Embryonic facial prominence (tissue), 1 donor: ENCODE data around the gene RAB34.
"Not testable (repeated sequence)": the region's sequence is repeated elsewhere in the genome, so short reads cannot be mapped to it uniquely, and the experiment has no call there.

Source experiments
- DNase-seq: peaks from one replicate; pipeline ENCODE4 v3.0.0-alpha.2; 2016; ENCODE audit errors: extremely low spot score

RAB34 gene

DNA sequence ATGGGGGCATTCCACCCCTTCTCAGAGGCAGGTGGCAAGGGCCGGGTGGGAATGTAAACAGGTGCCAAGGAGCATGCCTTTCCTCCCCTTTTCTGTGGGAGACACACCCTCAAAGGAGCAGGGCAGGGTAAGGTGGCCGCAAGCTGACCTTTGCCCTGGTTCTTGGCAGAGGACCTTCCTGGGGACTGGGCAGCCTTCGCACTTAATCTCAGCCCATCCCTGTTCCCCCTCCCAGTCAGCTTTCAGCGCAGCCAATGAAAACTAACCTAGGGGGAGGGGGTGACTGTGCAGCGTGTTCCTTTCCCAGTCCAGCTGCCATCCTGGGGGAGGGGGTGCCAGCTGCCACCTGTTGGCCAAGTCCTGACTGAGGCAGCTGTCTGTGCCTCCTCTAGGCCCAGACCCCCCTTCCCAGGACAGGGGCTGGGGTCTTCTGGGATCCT is 29.0 kb upstream of the RAB34 start:
- no peak for DNase-seq

DNA sequence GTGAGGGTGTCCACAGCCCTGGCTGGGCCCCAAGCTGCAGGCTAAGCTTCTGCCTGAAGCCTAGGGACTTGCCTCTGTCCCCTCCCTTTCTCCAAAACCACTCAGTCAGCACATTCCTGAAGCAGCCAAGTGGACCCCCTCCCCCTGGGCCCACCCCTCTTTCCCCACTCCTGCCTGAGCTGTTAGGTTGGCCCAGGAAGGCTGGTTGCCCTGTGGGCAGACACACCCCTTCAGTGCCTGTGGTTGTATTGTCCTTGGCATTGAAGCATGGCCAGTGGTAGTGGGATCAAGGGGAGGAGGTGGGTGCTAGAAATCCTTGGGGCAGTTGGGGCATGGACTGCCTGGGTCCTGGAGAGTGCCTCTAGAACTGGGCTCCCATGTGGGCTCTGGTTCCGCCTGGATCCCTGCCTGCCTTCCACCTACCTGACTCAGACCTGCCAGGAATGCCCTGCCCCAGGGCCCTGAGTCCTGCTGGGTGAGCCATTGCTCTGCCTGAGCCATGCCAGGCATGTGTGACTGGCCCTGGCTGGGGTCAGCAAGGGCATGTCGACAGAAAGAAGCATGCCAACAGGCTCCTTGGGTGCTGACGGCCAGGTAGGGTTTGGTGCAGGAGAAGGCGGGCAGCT is 28.2 kb upstream of the RAB34 start:
- peak; percentile 51 for DNase-seq

DNA sequence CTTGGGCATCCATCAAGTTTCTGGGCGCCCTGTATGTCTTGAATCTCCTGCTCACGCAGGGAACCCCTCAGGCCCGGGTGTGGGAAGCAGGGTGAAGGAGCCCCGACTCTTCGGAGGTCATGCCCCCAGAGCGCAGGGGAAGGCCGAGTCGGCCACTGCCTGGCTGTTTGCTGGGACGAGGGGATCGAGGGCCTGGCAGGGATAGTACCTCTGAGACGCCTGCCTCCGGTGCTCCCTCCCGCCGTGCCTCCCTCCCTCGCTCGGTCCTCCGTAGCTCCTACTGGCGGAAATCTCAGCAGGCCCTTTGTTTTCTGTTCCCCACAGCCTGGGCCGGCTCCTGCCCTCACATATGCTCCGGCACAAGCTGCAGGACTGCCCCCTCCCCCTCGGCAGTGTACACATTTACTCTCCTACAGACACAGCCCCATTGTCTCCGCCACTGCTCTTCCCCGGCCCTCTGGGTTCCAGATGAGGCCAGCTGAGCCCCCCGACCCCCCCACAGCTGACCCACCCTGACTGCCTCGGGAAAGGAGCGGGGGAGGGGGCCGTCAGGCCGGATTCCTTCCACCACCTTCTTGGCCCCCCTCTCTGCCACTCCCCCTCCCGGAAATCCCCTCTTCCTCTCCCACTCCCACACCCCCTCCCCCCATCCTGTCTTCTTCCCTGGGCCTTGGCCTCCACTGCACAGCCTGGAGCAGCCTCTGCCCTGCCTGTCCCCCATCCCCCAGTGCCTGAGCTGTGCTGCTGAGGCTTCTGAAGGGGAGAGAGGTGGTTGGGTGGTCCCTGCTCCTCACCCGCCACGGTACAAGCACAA is 27.5 kb upstream of the RAB34 start:
- DNase-seq: peak; percentile 37

DNA sequence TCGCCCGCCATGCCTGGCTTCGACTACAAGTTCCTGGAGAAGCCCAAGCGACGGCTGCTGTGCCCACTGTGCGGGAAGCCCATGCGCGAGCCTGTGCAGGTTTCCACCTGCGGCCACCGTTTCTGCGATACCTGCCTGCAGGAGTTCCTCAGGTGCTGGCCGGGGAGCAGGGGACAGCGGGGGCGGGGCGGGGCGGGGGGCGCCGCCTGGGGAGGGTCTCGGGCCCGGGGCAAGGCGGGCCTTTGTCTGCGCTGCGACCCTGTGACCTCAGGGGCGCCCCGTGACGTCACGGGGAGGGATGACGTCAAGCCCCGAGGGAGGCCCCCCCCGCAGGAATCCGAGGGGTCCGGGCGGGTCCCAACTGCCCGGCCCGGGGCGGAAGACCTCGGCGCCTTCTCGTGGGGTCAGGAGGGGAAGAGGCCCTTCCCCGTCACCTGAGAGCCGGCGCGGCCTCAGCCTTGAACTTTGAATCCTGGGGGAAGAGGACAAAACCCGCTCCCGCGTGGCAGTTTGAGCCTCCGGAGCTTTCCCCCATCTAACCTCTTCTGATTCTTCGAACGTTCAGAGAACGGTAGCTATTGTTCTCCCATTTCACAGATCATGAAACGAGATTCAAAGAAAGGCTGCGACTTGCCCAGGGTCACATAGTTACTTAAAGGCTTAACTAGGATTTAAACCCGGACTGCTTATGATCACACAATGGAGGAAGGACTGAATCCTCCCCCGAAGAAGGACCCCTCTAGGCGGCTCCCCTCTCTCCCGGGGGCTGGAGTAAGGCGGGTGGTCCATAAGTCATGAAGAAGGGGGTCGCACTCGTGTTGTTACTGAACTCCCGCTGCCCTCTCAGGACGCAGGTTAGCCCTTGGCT is 26.7 kb upstream of the RAB34 start:
- DNase-seq: peak; percentile 23

DNA sequence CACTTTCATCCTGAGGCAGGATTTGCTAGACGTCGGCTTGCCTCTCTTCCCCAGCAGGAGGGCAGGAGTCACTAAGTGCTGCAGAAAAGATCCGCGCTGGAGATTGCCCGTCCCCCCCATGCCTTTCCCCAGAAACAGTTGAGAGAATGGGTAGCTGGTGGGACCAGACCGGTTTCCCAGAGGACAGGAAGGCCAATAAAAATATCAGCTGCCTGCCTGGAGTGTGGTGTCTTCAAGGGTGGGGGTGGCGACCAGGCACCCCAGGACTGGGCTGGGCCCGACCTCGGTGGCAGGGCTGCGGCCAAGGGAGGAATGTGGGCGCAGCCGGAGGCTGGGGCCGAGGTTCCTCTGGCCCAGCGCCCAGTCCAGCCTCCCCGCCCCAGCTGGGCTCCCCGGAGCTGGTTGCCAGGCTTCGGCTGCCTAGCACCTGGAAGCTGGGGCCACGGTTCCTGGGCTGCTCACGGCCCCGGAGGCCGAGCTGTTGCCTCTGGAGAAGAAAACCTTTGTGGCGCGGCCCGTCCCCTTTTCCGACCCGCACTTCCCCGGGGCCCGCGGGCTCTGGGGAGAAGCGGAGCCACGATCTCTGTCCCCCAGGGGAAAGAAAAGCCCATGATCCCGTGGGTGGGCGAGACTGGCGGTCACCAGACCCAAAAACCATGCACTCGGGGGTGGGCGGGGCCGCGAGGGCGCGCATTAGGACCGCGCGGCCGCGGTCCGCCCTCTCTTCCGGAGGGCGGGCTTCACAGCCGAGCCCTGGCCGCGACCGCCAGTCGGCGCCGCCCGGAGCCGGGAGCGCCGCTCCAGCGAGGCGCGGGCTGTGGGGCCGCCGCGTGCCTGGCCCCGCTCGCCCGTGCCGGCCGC is 25.8 kb upstream of the RAB34 start, which contains the start of gene TRAF4:
Gene TRAF4 (plus strand): TSS at position 769 of the 861 bp plus-strand sequence. CDS start 102 bp downstream, outside the sequence.
- DNase-seq: peak; percentile 44

DNA sequence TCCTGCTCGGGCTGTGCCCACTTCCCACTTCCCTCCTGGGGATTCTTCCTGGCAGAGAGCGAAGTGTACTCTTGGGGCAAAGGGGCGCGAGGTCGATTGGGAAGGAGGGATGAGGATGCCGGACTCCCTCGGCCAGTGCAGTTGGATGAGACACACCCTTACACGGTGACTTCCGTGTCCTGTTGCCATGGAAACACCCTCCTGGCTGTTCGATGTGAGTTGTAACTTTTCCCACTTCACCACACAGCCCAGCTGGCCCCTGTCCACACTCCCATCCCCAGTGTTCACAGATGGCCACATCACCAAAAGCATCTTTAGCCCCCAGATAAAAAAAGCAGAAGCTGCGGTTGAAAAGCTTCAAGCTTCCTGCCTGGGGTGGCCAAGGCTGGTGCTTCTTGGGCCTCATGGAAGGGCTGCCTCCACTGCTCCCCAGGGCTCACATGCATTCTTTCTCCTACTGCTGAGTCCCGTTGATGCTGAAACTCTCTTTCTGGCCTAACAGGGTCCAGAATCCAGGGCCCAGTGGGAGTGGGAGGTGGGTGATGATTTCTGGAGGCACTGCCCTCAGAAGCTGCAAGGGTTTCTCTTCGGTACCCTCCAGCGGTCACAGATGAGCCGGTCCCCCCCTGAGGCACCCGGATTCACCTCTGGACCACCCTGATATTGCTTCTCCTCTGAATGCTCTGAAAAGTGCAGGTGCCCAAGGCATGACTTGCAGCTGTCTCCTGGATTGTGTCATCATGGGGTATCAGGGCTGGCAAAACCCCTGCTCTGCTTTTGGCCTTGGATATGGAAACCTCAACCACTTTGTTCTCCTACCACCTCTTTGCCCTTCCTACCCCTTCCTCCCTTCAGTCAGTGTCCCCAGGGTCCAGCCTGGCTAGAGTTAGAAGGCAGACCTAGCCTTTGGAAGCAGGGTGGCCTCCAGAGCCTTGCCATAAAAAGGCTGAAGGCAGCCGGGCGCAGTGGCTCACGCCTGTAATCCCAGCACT is 24.0 kb upstream of the RAB34 start:
- DNase-seq: no peak

DNA sequence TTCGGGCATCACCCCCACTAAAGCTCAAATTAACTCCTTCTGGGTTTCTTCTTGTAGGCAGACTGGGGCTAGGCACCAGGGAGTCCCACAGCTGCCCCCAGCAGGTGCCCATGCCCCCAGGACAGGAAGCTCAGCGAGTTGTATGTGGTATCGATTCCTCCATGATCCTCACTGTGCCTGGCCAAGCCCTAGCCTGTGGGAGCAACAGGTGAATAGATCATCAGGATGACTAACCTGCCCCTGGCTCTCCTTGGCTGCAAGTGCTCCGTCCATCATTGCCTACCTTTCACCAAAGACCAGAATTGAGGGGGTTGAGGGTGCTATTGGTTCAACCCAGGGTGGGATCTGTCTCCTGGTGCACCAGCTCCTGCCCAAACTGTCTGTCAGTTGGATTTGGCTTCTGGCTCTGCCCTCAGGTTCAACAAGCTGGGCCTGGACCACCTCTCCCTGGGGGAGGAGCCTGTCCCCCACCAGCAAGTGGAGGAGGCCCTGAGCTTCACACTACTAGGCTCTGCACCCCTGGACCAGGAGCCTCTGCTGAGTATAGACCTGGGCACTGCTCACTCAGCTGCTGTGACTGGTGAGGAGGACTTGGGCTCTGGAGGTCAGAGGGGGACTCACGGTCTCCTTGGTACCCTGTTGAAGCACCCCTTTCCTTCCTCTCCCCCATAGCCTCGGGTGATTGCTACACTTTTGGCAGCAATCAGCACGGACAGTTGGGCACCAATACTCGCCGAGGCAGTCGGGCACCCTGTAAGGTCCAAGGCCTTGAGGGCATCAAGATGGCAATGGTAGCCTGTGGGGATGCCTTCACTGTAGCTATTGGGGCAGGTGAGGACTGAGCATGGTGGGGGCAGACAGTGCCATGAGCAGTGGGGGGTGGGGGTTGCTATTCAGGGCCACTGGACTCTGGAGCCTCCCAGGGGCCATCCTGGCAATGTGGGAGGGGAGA is 23.0 kb upstream of the RAB34 start:
- no peak for DNase-seq

DNA sequence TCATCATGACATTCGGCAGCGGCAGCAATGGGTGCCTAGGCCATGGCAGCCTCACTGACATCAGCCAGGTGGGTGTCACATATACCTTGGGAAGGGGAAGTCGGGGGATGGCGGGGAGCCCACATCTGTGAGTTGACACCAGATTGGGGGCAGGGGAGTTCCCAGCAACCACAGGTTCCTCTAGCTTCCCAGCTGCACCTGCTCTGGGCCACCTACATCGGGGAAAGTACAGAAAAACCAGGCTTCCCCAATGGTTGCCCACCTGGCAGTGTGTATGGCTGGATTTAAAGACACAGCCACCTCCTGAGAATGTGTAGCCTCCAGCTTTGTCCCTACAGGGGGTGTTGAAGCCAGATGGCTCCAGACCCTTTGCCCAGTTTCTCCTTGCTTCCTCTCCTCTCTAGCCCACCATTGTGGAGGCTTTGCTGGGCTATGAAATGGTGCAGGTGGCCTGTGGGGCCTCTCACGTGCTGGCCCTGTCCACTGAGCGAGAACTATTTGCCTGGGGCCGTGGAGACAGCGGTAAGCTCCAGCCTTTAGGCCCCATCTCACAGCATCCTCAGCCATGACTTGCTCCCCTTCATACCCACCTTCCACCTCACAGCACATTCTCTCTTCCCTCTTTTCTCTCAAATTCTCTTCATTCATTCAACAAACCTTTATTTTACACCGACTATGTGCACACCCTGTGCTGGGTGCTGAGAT is 21.2 kb upstream of the RAB34 start:
- no peak for DNase-seq

DNA sequence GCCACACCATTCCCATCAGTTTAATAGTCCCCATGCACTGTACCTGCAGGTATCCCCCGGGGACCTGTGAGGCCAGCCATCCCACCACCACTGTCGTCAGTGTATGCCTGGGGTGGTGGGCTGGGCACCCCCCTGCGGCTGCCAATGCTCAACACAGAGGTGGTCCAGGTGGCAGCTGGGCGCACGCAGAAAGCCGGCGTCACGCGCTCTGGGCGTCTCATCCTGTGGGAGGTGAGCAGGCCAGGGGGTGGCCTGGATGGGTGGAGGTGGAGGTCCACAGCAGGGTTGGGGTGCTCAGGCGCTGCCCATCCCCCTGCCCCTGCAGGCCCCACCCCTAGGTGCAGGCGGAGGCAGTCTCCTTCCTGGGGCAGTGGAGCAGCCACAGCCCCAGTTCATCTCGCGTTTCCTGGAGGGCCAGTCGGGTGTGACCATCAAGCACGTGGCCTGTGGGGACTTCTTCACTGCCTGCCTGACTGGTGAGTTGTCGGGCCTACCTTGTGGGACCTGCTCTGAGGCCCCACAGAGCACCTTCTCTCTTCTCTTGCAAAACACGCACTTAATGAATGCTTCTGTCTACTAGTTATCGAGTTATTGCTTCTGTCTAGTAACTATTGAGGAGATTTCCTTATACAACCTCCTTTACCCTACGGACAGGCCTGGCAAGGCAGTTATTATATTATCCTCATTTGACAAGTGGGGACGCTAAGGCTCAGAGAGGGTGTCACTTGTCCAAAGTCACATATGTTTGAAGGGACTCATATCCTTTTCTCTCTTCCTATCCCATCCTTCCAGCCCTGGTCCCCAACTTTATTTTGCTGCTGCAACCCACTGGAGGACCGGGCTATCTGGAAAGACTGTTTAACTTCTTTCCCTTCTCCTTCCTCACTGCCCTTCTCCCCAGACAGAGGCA is 20.4 kb upstream of the RAB34 start:
- no peak for DNase-seq

DNA sequence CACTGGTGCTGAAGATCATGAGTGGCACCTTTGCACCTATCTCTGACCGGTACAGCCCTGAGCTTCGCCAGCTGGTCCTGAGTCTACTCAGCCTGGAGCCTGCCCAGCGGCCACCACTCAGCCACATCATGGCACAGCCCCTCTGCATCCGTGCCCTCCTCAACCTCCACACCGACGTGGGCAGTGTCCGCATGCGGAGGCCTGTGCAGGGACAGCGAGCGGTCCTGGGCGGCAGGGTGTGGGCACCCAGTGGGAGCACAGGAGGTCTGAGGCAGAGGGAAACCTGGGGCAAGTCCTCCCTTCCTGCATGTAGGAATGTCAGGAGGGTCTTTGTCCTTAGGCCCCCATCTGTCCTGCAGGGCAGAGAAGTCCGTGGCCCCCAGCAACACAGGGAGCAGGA is 19.6 kb upstream of the RAB34 start:
- no peak for DNase-seq

DNA sequence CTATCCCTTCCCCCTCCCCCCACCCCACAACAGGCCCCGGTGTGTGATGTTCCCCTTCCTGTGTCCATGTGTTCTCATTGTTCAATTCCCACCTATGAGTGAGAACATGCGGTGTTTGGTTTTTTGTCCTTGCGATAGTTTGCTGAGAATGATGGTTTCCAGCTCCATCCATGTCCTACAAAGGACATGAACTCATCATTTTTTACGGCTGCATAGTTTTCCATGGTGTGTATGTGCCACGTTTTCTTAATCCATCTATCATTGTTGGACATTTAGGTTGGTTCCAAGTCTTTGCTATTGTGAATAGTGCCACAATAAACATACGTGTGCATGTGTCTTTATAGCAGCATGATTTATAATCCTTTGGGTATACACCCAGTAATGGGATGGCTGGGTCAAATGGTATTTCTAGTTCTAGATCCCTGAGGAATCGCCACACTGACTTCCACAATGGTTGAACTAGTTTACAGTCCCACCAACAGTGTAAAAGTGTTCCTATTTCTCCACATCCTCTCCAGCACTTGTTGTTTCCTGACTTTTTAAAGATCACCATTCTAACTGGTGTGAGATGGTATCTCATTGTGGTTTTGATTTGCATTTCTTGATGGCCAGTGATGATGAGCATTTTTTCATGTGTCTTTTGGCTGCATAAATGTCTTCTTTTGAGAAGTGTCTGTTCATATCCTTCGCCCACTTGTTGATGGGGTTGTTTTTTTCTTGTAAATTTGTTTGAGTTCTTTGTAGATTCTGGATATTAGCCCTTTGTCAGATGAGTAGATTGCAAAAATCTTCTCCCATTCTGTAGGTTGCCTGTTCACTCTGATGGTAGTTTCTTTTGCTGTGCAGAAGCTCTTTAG is 18.5 kb upstream of the RAB34 start:
- DNase-seq: not testable (repeated sequence)

DNA sequence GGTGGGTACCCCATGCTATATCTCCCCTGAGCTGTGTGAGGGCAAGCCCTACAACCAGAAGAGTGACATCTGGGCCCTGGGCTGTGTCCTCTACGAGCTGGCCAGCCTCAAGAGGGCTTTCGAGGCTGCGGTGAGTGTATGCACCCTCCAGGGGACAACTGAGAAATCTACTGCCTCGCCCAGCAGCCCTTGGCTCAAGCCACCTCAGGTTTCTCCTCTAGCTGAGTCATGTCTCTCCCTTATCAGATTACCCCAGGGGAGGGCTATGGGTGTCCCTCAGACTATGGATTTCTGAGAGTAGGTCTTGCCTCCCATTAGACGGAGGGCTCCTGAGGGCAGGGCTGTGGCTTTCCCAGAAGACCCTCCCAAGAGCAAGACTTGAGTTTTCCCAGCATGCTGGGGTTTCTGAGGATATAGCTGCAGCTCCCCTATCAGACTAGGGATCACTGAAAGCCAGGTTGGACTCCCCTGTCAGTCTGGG is 17.6 kb upstream of the RAB34 start:
- DNase-seq: no peak

DNA sequence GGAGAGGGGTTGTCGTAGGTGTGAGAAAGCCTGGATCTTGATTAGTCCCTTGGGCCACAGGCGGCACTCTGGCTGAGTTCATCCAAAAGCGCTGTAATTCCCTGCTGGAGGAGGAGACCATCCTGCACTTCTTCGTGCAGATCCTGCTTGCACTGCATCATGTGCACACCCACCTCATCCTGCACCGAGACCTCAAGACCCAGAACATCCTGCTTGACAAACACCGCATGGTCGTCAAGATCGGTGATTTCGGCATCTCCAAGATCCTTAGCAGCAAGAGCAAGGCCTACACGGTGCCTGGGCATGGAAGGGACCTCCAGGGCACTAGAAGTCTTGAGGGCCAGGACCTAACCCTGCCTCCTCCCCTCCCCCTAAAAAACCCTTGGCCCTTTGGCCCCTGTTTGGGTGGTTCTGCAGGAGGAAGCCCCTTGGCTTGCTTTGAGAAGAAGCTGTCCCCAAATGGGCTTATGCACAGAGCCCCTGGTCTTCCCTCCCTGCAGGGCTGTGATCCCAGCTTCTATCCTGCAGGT is 17.1 kb upstream of the RAB34 start:
- no peak for DNase-seq

DNA sequence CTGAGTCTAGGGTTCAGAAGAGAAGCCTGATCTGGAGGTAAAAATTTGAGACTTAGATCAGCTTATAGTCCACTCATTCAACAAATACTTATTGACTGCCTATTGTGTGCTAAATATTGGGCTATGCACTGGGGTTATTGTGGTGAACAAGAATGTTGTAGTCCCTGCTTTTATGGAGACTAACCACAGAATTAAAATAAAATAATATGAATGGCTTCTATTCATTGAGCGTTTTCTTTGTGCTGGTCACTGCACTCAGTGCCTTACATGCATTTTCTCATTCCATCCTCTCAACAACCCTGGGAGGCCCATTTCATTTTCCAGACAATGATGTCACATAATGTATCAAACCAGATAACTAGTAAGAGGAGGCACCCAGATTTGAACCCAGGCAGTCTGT is 15.7 kb upstream of the RAB34 start:
- no peak for DNase-seq

DNA sequence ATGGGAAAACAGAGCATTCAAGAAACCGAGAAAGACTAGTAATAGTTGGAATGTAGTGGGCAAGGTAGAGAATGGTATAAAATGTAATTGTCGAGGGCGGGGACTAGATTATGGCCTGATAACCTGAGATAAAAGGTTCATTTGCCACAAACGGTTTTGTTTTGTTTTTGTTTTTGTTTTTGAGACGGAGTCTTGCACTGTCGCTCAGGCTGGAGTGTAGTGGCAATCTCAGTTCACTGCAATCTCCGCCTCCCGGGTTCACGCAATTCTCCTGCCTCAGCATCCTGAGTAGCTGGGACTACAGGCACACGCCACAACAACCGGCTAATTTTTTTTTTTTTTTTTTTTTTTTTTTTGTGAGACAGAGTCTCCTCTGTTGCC is 12.3 kb upstream of the RAB34 start:
- no peak for DNase-seq
